NCI-H2196 treated with DMSO at 0.1 percent for 48 hours (cell line): Measurements from ENCODE around the gene PPP2R2D.
A peak's percentile ranks its signal among the peaks of the same experiment; 100 is the strongest.

Experiments used
- DNase-seq: peaks from one replicate; lab custom pipeline; 2025; ENCODE audit not compliant: unreplicated experiment; lab: John Stamatoyannopoulos, UW

Gene PPP2R2D

GRCh38 chr10:131994435-131994834, 93.6 kb downstream of the PPP2R2D start:
- DNase-seq, result no peak

GRCh38 chr10:131996466-131997365, 95.9 kb downstream of the PPP2R2D start:
- DNase-seq, result no peak

- DNase-seq, result no peak
Observed at GRCh38 chr10:131997366-131998049, 96.7 kb downstream of the PPP2R2D start.

GRCh38 chr10:131998050-131998844, 97.4 kb downstream of the PPP2R2D start:
- no peak for DNase-seq

GRCh38 chr10:131998845-131999681, 98.3 kb downstream of the PPP2R2D start:
- no peak for DNase-seq

- peak; percentile 65 for DNase-seq
Observed at GRCh38 chr10:132001238-132001972, 100.6 kb downstream of the PPP2R2D start.

GRCh38 chr10:132002004-132002403, 101.2 kb downstream of the PPP2R2D start:
- DNase-seq, result no peak

- no peak for DNase-seq
Observed at GRCh38 chr10:132003282-132003924, 102.6 kb downstream of the PPP2R2D start.

GRCh38 chr10:132004052-132004451, 103.2 kb downstream of the PPP2R2D start:
- no peak for DNase-seq

GRCh38 chr10:132005147-132005546, 104.3 kb downstream of the PPP2R2D start:
- no peak for DNase-seq

GRCh38 chr10:132006966-132007365, 106.2 kb downstream of the PPP2R2D start:
- DNase-seq, result no peak

GRCh38 chr10:132007681-132008080, 106.9 kb downstream of the PPP2R2D start:
- no peak for DNase-seq
